H9 (cell line): ENCODE results near the gene ARHGAP15. TPM values are rescaled to one million over a fixed set of nuclear protein-coding genes. Genes with fewer than 3 reads are reported as not detected.

Source experiments
- DNase-seq: peaks from one replicate; pipeline ENCODE4 v3.0.0-alpha.2; 2017
- H2AFZ ChIP-seq: one replicate; pipeline ENCODE4 v1.6.1; 2013; ENCODE audit warnings: mild to moderate bottlenecking, low read length, control low read depth, moderate library complexity
- H2AK5ac ChIP-seq: 2 replicates; pipeline ENCODE4 v1.6.1; 2013; ENCODE audit warnings: low read length, control low read depth, mixed read lengths; ENCODE audit not compliant: insufficient read length
- H2BK120ac ChIP-seq: one replicate; pipeline ENCODE4 v1.6.1; 2013; ENCODE audit warnings: low read depth, mild to moderate bottlenecking, low read length, control low read depth, inconsistent platforms; ENCODE audit not compliant: poor library complexity, severe bottlenecking
- H2BK12ac ChIP-seq: 2 replicates; pipeline ENCODE4 v1.6.1; 2013; ENCODE audit warnings: low read length, control low read depth, mixed read lengths, low read depth; ENCODE audit not compliant: insufficient read length
- H2BK15ac ChIP-seq: 2 replicates; pipeline ENCODE4 v1.6.1; 2013; ENCODE audit warnings: low read depth, low read length, control low read depth
- H2BK20ac ChIP-seq: one replicate; pipeline ENCODE4 v1.6.1; 2013; ENCODE audit warnings: low read depth, mild to moderate bottlenecking, low read length, control low read depth, inconsistent platforms; ENCODE audit not compliant: poor library complexity, severe bottlenecking
- H2BK5ac ChIP-seq: 2 replicates; pipeline ENCODE4 v1.6.1; 2013; ENCODE audit warnings: low read length, control low read depth, mixed read lengths; ENCODE audit not compliant: insufficient read length
- H3K14ac ChIP-seq: 2 replicates; pipeline ENCODE4 v1.6.1; 2013; ENCODE audit warnings: low read length, control low read depth; ENCODE audit not compliant: insufficient read depth
- H3K18ac ChIP-seq: 2 replicates; pipeline ENCODE4 v1.6.1; 2013; ENCODE audit warnings: low read depth, mild to moderate bottlenecking, mixed read lengths, low read length, control low read depth; ENCODE audit not compliant: insufficient read length
- H3K23ac ChIP-seq: 2 replicates; pipeline ENCODE4 v1.6.1; 2013; ENCODE audit warnings: low read length, control low read depth, mixed read lengths, low read depth; ENCODE audit not compliant: insufficient read length
- H3K23me2 ChIP-seq: 2 replicates; pipeline ENCODE4 v1.6.1; 2013; ENCODE audit warnings: low read depth, mild to moderate bottlenecking, mixed read lengths, low read length, control low read depth; ENCODE audit not compliant: insufficient read length, poor library complexity, severe bottlenecking
- H3K27ac ChIP-seq: 2 replicates; pipeline ENCODE4 v1.5.1; 2013; ENCODE audit warnings: low read length, control low read depth, mixed read lengths, low read depth; ENCODE audit not compliant: insufficient read length
- H3K27me3 ChIP-seq: 2 replicates; pipeline ENCODE4 v1.6.1; 2013; ENCODE audit warnings: low read length, control low read depth, inconsistent platforms; ENCODE audit not compliant: insufficient read depth
- H3K4ac ChIP-seq: 2 replicates; pipeline ENCODE4 v1.6.1; 2013; ENCODE audit warnings: low read depth, mild to moderate bottlenecking, control low read depth, inconsistent platforms, low read length, moderate library complexity
- H3K4me1 ChIP-seq: 2 replicates; pipeline ENCODE4 v1.6.1; 2013; ENCODE audit warnings: low read length, control low read depth, inconsistent platforms; ENCODE audit not compliant: insufficient read depth
- H3K4me2 ChIP-seq: 2 replicates; pipeline ENCODE4 v1.6.1; 2013; ENCODE audit warnings: low read length, control low read depth, mixed read lengths; ENCODE audit not compliant: insufficient read length, insufficient read depth
- H3K56ac ChIP-seq: 2 replicates; pipeline ENCODE4 v1.6.1; 2013; ENCODE audit warnings: low read depth, mild to moderate bottlenecking, mixed read lengths, low read length, control low read depth; ENCODE audit not compliant: insufficient read length
- H3K79me1 ChIP-seq: 2 replicates; pipeline ENCODE4 v1.6.1; 2013; ENCODE audit warnings: low read depth, mild to moderate bottlenecking, moderate library complexity, low read length, control low read depth, inconsistent platforms; ENCODE audit not compliant: insufficient read depth, poor library complexity, severe bottlenecking
- H3K79me2 ChIP-seq: 2 replicates; pipeline ENCODE4 v1.6.1; 2013; ENCODE audit warnings: low read length, control low read depth, inconsistent platforms; ENCODE audit not compliant: insufficient read depth
- H3K9ac ChIP-seq: 2 replicates; pipeline ENCODE4 v1.6.1; 2013; ENCODE audit warnings: low read length, control low read depth, mixed read lengths; ENCODE audit not compliant: insufficient read length; ENCODE audit errors: extremely low read depth
- H3K9me3 ChIP-seq: one replicate; pipeline ENCODE4 v1.6.1; 2013; ENCODE audit warnings: low read depth, low read length, inconsistent platforms; ENCODE audit not compliant: control insufficient read depth
- H3T11ph ChIP-seq: one replicate; pipeline ENCODE4 v1.6.1; 2013; ENCODE audit warnings: mild to moderate bottlenecking, low read length, control low read depth, inconsistent platforms
- H4K20me1 ChIP-seq: one replicate; pipeline ENCODE4 v1.6.1; 2013; ENCODE audit not compliant: control insufficient read depth, insufficient read length, insufficient read depth
- H4K5ac ChIP-seq: 2 replicates; pipeline ENCODE4 v1.6.1; 2013; ENCODE audit warnings: low read depth, mild to moderate bottlenecking, mixed read lengths, low read length, control low read depth; ENCODE audit not compliant: insufficient read length
- H4K8ac ChIP-seq: replicated peaks from 2 replicates; pipeline ENCODE4 v1.6.1; 2013; ENCODE audit warnings: low read length, control low read depth, mixed read lengths, low read depth; ENCODE audit not compliant: insufficient read length
- H4K91ac ChIP-seq: 2 replicates; pipeline ENCODE4 v1.6.1; 2013; ENCODE audit warnings: low read depth, mild to moderate bottlenecking, moderate library complexity, mixed read lengths, low read length, control low read depth; ENCODE audit not compliant: insufficient read length
- H3K27ac Mint-ChIP-seq, 3 experiments: 2 replicates in 2 of 3; 3 replicates in 1 of 3; pipeline ENCODE4 v1.8.0; 2020 to 2021; ENCODE audit warnings: mixed read lengths in 3 of 3, mild to moderate bottlenecking in 1 of 3, moderate library complexity in 1 of 3
- H3K27me3 Mint-ChIP-seq: 2 replicates; pipeline ENCODE4 v1.8.0; 2021; ENCODE audit warnings: low read depth, mild to moderate bottlenecking, moderate library complexity, mixed read lengths
- H3K36me3 Mint-ChIP-seq, 3 experiments: 2 replicates in 2 of 3; 3 replicates in 1 of 3; pipeline ENCODE4 v1.8.0; 2020 to 2021; ENCODE audit warnings: low read depth in 3 of 3, mixed read lengths in 3 of 3; ENCODE audit not compliant: insufficient read depth in 1 of 3
- H3K4me1 Mint-ChIP-seq, 2 experiments: 2 replicates each; pipeline ENCODE4 v1.8.0; 2020; ENCODE audit warnings: mixed read lengths in 2 of 2
- H3K4me3 Mint-ChIP-seq, 2 experiments: 2 replicates in 1 of 2; 3 replicates in 1 of 2; pipeline ENCODE4 v1.8.0; 2020 to 2021; ENCODE audit warnings: mild to moderate bottlenecking in 2 of 2, mixed read lengths in 2 of 2, moderate library complexity in 1 of 2
- H3K9me3 Mint-ChIP-seq, 2 experiments: 2 replicates in 1 of 2; 3 replicates in 1 of 2; pipeline ENCODE4 v1.8.0; 2020; ENCODE audit warnings: mild to moderate bottlenecking in 2 of 2, mixed read lengths in 2 of 2, moderate library complexity in 1 of 2
- CTCF ChIP-seq: fragments of 200-600 bp; sonication (generic); conservative IDR thresholded peaks from 3 replicates; pipeline ENCODE4 v1.8.0; 2021; ENCODE audit warnings: antibody characterized with exemption, mild to moderate bottlenecking
- WGBS: extraction: QIAGEN DNeasy Blood & Tissue Kit; methylation state at CpG from one replicate; pipeline ENCODE4 v1.1.7; 2013; ENCODE audit warnings: missing lambda C conversion rate, low lambda C conversion rate, mixed read lengths; ENCODE audit not compliant: insufficient read length; ENCODE audit errors: extremely low coverage; 5-methylcytosine and 5-hydroxymethylcytosine counted together
- total RNA-seq: library from RNA; stranded (reverse); gene quantifications from 2 replicates; pipeline ENCODE4 v1.2.1, GENCODE V29; 2021

Gene ARHGAP15
- total RNA-seq, 1 experiment from 2014 or later: not detected

GRCh38 chr2:143718745-143719144, 589.5 kb downstream of the ARHGAP15 start:
- no peak overlapping the region for H2AFZ ChIP-seq
- no peak overlapping the region for H3K18ac ChIP-seq
- H3K27ac Mint-ChIP-seq: no peak overlapping the region

More at GRCh38 chr2:143718745-143719144, 589.5 kb downstream of the ARHGAP15 start:
- no peak for TF ChIP-seq CTCF
- no peak for DNase-seq
- Histone ChIP-seq H3K4me1 (no peaks in the 10 kb centered on the region), H2BK120ac (no peak overlapping the region), H3K79me2 (no peaks in the 10 kb centered on the region), H2BK5ac (no peak overlapping the region), H4K5ac (no peak overlapping the region), H4K91ac (no peak overlapping the region), H2BK12ac (no peak overlapping the region), H3K27ac (no peak overlapping the region), H2BK20ac (no peak overlapping the region), H3K14ac (no peak overlapping the region), H3K9me3 (no peaks in the 10 kb centered on the region), H4K8ac (no peak overlapping the region), H3K4me2 (no peak overlapping the region), H2AK5ac (no peak overlapping the region), H2BK15ac (no peak overlapping the region), H4K20me1 (no peaks in the 10 kb centered on the region), H3K56ac (no peak overlapping the region), H3K4ac (no peak overlapping the region), H3K23me2 (no peaks in the 10 kb centered on the region), H3K9ac (no peak overlapping the region), H3T11ph (no peak overlapping the region), H3K27me3 (no peaks in the 10 kb centered on the region), H3K79me1 (no peaks in the 10 kb centered on the region), H3K23ac (no peak overlapping the region)
- peaks cover 6% of the 10 kb centered on the region in 2 experiments; a peak in 4 of 5 replicates for H3K9me3 Mint-ChIP-seq
- peaks cover 5 to 7% (median 6%) of the 10 kb centered on the region in 3 experiments; a peak in 6 of 7 replicates for H3K36me3 Mint-ChIP-seq
- peaks cover 5 to 16% of the 10 kb centered on the region in 2 experiments for H3K4me1 Mint-ChIP-seq
- H3K4me3 Mint-ChIP-seq: no peak overlapping the region
- WGBS: no CpG with 5 or more reads among the region's 2 CpGs
- H3K27me3 Mint-ChIP-seq: peaks cover 3% of the 10 kb centered on the region; the same call in 1 of the 2 replicates
